Esophagus (tissue), 2 donors: ENCODE data around the gene BNC2. TPM values are rescaled to one million over a fixed set of nuclear protein-coding genes. Genes with fewer than 3 reads are reported as not detected.
"Not testable (repeated sequence)": the region's sequence is repeated elsewhere in the genome, so short reads cannot be mapped to it uniquely, and the experiment has no call there.

ENCODE experiments used
- H3K27ac ChIP-seq, 2 donors: one replicate each; pipeline ENCODE4 v1.5.1; 2013; ENCODE audit warnings: low read depth in 2 of 2, mild to moderate bottlenecking in 2 of 2, inconsistent platforms in 1 of 2, low read length in 1 of 2, moderate library complexity in 1 of 2
- H3K27me3 ChIP-seq, 2 donors: one replicate each; pipeline ENCODE4 v1.6.1; 2013; ENCODE audit warnings: low read length in 2 of 2, control low read depth in 1 of 2, mild to moderate bottlenecking in 1 of 2; ENCODE audit not compliant: insufficient read depth in 2 of 2, control insufficient read depth in 1 of 2
- H3K36me3 ChIP-seq, 2 donors: one replicate each; pipeline ENCODE4 v1.6.1; 2013; ENCODE audit warnings: low read length in 1 of 2; ENCODE audit not compliant: control insufficient read depth in 2 of 2, insufficient read depth in 2 of 2
- H3K4me1 ChIP-seq, 2 donors: one replicate each; pipeline ENCODE4 v1.6.1; 2013; ENCODE audit warnings: low read length in 1 of 2; ENCODE audit not compliant: control insufficient read depth in 2 of 2, insufficient read depth in 2 of 2
- H3K4me3 ChIP-seq, 2 donors: one replicate each; pipeline ENCODE4 v1.5.1; 2013; ENCODE audit warnings: low read length in 2 of 2, mild to moderate bottlenecking in 2 of 2, low read depth in 1 of 2, moderate library complexity in 1 of 2
- H3K9me3 ChIP-seq, 2 donors: one replicate each; pipeline ENCODE4 v1.6.1; 2013; ENCODE audit warnings: mild to moderate bottlenecking in 2 of 2, low read depth in 1 of 2, low read length in 1 of 2, moderate library complexity in 1 of 2; ENCODE audit not compliant: control insufficient read depth in 2 of 2, insufficient read depth in 1 of 2
- WGBS, 2 donors: extraction: QIAGEN DNeasy Blood & Tissue Kit; methylation state at CpG; one replicate each; pipeline ENCODE4 v1.1.7; 2013; 5-methylcytosine and 5-hydroxymethylcytosine counted together
- polyA plus RNA-seq, 2 donors: library from polyadenylated mRNA; stranded (reverse); fragments of 200-250 nt; gene quantifications; one replicate each; pipeline ENCODE4 v1.2.3, GENCODE V29; 2013
- donor health status: healthy with polysubstance abuse.
- donor health status: Bipolar disorder and iron deficiency.

BNC2 gene
- polyA plus RNA-seq, 2 donors = 1.1 to 1.6 TPM

GRCh38 chr9:16885931-16886330 lies 15.5 kb upstream of the BNC2 start:
- Histone ChIP-seq H3K36me3 (no peaks in the 10 kb centered on the region), H3K27ac (no peak overlapping the region), H3K27me3 (no peaks in the 10 kb centered on the region), H3K4me3 (no peak overlapping the region), H3K9me3 (peaks cover 2 to 4% of the 10 kb centered on the region in 2 donors), H3K4me1 (no peaks in the 10 kb centered on the region)
- WGBS, 2 donors = 95 to 96% methylated on average over 4 of the region's 4 CpGs

- no peaks in the 10 kb centered on the region for H3K36me3 ChIP-seq
- no peaks in the 10 kb centered on the region for H3K4me1 ChIP-seq
- no peak overlapping the region for H3K4me3 ChIP-seq
- 39 to 41% methylated on average over 5 of the region's 5 CpGs for WGBS, 2 donors
- peak overlapping the region in 1 of 2 donors; percentile 29 for H3K27ac ChIP-seq
- peaks cover 2 to 4% of the 10 kb centered on the region in 2 donors for H3K9me3 ChIP-seq
- H3K27me3 ChIP-seq = no peaks in the 10 kb centered on the region
These were observed 14.6 kb upstream of the BNC2 start for GRCh38 chr9:16884952-16885513.

- WGBS, 2 donors = 29 to 39% methylated on average over 3 of the region's 3 CpGs
- Histone ChIP-seq H3K27me3 (no peaks in the 10 kb centered on the region), H3K27ac (no peak overlapping the region), H3K4me3 (no peak overlapping the region), H3K9me3 (peaks cover 2 to 4% of the 10 kb centered on the region in 2 donors), H3K36me3 (no peaks in the 10 kb centered on the region), H3K4me1 (no peaks in the 10 kb centered on the region)
These were observed 13.9 kb upstream of the BNC2 start for GRCh38 chr9:16884373-16884772.

GRCh38 chr9:16883586-16883985 lies 13.1 kb upstream of the BNC2 start:
- WGBS, 2 donors = 77 to 90% methylated on average over 6 of the region's 6 CpGs
- no peak overlapping the region for H3K4me3 ChIP-seq
- H3K36me3 ChIP-seq = no peaks in the 10 kb centered on the region

GRCh38 chr9:16882440-16882839 lies 12.0 kb upstream of the BNC2 start:
- not testable (repeated sequence) for H3K4me3 ChIP-seq, H3K4me1 ChIP-seq, H3K36me3 ChIP-seq, H3K27ac ChIP-seq, H3K27me3 ChIP-seq, H3K9me3 ChIP-seq
- WGBS, 2 donors = 87 to 90% methylated on average over 6 of the region's 6 CpGs

More at GRCh38 chr9:16883586-16883985, 13.1 kb upstream of the BNC2 start:
- H3K9me3 ChIP-seq = peaks cover 2 to 4% of the 10 kb centered on the region in 2 donors
- no peaks in the 10 kb centered on the region for H3K27me3 ChIP-seq
- H3K4me1 ChIP-seq = no peaks in the 10 kb centered on the region
- H3K27ac ChIP-seq = no peak overlapping the region

- peaks cover 2 to 4% of the 10 kb centered on the region in 2 donors for H3K9me3 ChIP-seq
- no peak overlapping the region for H3K4me3 ChIP-seq
- no peaks in the 10 kb centered on the region for H3K36me3 ChIP-seq
- WGBS, 2 donors = 67 to 68% methylated on average over 2 of the region's 2 CpGs
- no peak overlapping the region for H3K27ac ChIP-seq
- no peaks in the 10 kb centered on the region for H3K4me1 ChIP-seq
- H3K27me3 ChIP-seq = no peaks in the 10 kb centered on the region
These were observed 8.9 kb upstream of the BNC2 start for GRCh38 chr9:16879416-16879815.

GRCh38 chr9:16877256-16877655 lies 6.8 kb upstream of the BNC2 start:
- Histone ChIP-seq H3K9me3 (peaks cover under 1 to 2% of the 10 kb centered on the region in 2 donors), H3K4me1 (no peaks in the 10 kb centered on the region), H3K27ac (no peak overlapping the region), H3K36me3 (no peaks in the 10 kb centered on the region), H3K27me3 (no peaks in the 10 kb centered on the region), H3K4me3 (no peak overlapping the region)
- 75 to 82% methylated on average over 10 to 19 of the region's 19 CpGs for WGBS, 2 donors

- Histone ChIP-seq H3K27ac (no peak overlapping the region), H3K36me3 (no peaks in the 10 kb centered on the region), H3K27me3 (no peaks in the 10 kb centered on the region), H3K4me3 (no peak overlapping the region), H3K9me3 (no peaks in the 10 kb centered on the region), H3K4me1 (no peaks in the 10 kb centered on the region)
- WGBS, 2 donors = 82 to 87% methylated on average over 6 of the region's 6 CpGs
These were observed 2.8 kb upstream of the BNC2 start for GRCh38 chr9:16873126-16873802.

- 1% methylated on average over 52 to 63 of the region's 63 CpGs for WGBS, 2 donors
- Histone ChIP-seq H3K36me3 (no peaks in the 10 kb centered on the region), H3K4me3 (peak overlapping the region; percentile 56 to 69), H3K9me3 (no peaks in the 10 kb centered on the region), H3K27me3 (no peaks in the 10 kb centered on the region), H3K4me1 (no peaks in the 10 kb centered on the region), H3K27ac (peak overlapping the region; percentile 82 to 89)
These were observed 1.1 kb upstream of the BNC2 start for GRCh38 chr9:16871336-16872151.
